CD4-positive, CD25-positive, alpha-beta regulatory T cell (primary cell): ENCODE results near the gene RNASE8. TPM values are rescaled to one million over a fixed set of nuclear protein-coding genes. Genes with fewer than 3 reads are reported as not detected.

Experiments used
- ATAC-seq, 2 donors: fragments of 150-1000 bp; cut with Tn5 transposase; one replicate each; pipeline ENCODE4 v1.10.0; 2021; ENCODE audit warnings: low read depth in 2 of 2, moderate number of reproducible peaks in 2 of 2, moderate library complexity in 1 of 2
- DNase-seq, 3 donors: peaks; one replicate each; pipeline versions ENCODE4 v3.0.0 to v3.0.0-alpha.2; 2012 to 2022; ENCODE audit warnings: mixed read lengths in 1 of 3
- H3K27ac ChIP-seq: one replicate; pipeline ENCODE4 v1.7.0; 2013; ENCODE audit warnings: mild to moderate bottlenecking, low read length; ENCODE audit not compliant: insufficient read depth, poor library complexity, severe bottlenecking
- H3K27me3 ChIP-seq: one replicate; pipeline ENCODE4 v1.7.0; 2013; ENCODE audit warnings: low read length; ENCODE audit not compliant: control insufficient read depth, insufficient read depth
- H3K36me3 ChIP-seq: one replicate; pipeline ENCODE4 v1.7.0; 2013; ENCODE audit warnings: mild to moderate bottlenecking, low read length, moderate library complexity; ENCODE audit not compliant: control insufficient read depth, insufficient read depth
- H3K4me1 ChIP-seq: 2 replicates; pipeline ENCODE4 v1.7.0; 2013; ENCODE audit warnings: mild to moderate bottlenecking, low read length; ENCODE audit not compliant: insufficient read depth, control insufficient read depth, poor library complexity, severe bottlenecking
- H3K4me3 ChIP-seq: one replicate; pipeline ENCODE4 v1.7.0; 2013; ENCODE audit warnings: low read depth, mild to moderate bottlenecking, low read length, moderate library complexity
- H3K9me3 ChIP-seq, 2 experiments: 1 replicate in 1 of 2; 2 replicates in 1 of 2; pipeline ENCODE4 v1.7.0; 2013; ENCODE audit warnings: low read length in 2 of 2, mild to moderate bottlenecking in 1 of 2, moderate library complexity in 1 of 2; ENCODE audit not compliant: control insufficient read depth in 2 of 2
- H3K27ac Mint-ChIP-seq, 3 donors: one replicate each; pipeline ENCODE4 v1.8.0; 2020 to 2022; ENCODE audit warnings: mild to moderate bottlenecking in 3 of 3, mixed read lengths in 3 of 3, moderate library complexity in 2 of 3
- H3K27me3 Mint-ChIP-seq: one replicate; pipeline ENCODE4 v1.8.0; 2022; ENCODE audit warnings: mild to moderate bottlenecking, mixed read lengths
- H3K36me3 Mint-ChIP-seq: one replicate; pipeline ENCODE4 v1.8.0; 2020; ENCODE audit warnings: mixed read lengths
- H3K4me1 Mint-ChIP-seq, 4 donors: one replicate each; pipeline ENCODE4 v1.8.0; 2020 to 2022; ENCODE audit warnings: mixed read lengths in 4 of 4, mild to moderate bottlenecking in 1 of 4
- H3K4me3 Mint-ChIP-seq, 4 donors: one replicate each; pipeline ENCODE4 v1.8.0; 2020 to 2022; ENCODE audit warnings: mild to moderate bottlenecking in 4 of 4, mixed read lengths in 4 of 4, moderate library complexity in 3 of 4
- H3K9me3 Mint-ChIP-seq, 7 donors: one replicate each; pipeline ENCODE4 v1.8.0; 2020 to 2022; ENCODE audit warnings: mixed read lengths in 7 of 7, mild to moderate bottlenecking in 3 of 7, moderate library complexity in 2 of 7
- polyA plus RNA-seq, 4 donors: library from polyadenylated mRNA; unstranded; fragments of 300-500 nt; fragmentation: Illumina TruSeq; gene quantifications; one replicate each; pipeline ENCODE4 v1.2.3, GENCODE V29; 2021
- total RNA-seq: library from RNA; stranded (reverse); gene quantifications from one replicate; pipeline ENCODE4 v1.2.3, GENCODE V29; 2022

RNASE8 gene
- total and polyA plus RNA-seq, 5 donors from 2014 or later: not detected

DNA sequence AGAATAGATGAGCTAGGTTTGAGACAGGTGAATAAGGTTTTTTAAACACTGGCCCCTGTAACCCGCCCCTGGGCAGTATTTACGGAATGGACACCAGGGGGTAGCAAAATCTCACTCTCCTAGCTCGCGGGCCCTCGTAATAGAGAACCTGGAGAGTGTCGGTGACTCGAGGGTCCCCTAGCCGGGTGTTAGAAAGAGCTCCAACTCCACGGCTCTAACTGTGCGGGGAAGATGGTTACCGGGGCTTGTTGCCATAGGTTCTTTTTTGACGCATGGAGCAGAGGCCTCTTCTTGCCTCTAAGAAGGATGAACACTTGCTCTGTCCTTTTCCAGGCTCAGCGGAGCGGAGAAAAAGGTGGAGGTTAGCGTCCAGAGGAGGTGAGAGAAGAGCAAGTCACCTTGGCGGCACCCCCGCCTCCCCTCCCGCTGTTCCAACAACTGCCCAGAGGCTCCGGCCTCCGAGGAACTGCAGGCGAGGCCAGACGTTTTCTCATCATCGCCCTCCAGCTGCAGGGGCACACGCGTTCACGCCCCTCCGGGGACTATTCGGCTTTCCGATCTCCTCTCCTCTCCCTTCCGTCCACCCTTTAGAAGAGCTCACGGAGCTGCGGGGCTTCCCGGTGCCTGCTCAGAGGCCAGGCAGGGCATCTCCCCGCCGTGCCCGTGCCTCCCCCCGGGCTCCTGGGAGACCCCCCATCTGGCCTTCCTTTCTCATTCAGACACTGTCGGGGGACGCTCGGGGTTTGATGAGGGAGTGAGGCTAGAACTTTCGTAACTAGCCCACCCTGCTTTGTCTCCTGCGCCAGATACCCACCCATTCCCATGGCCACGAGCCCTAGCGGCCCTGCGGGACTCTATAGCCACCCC is 11.1 kb downstream of the RNASE8 start:
- H3K27ac Mint-ChIP-seq: peak overlapping the region in 2 of 3 donors; percentile 47 to 55
- H3K27ac ChIP-seq: no peak overlapping the region

DNA sequence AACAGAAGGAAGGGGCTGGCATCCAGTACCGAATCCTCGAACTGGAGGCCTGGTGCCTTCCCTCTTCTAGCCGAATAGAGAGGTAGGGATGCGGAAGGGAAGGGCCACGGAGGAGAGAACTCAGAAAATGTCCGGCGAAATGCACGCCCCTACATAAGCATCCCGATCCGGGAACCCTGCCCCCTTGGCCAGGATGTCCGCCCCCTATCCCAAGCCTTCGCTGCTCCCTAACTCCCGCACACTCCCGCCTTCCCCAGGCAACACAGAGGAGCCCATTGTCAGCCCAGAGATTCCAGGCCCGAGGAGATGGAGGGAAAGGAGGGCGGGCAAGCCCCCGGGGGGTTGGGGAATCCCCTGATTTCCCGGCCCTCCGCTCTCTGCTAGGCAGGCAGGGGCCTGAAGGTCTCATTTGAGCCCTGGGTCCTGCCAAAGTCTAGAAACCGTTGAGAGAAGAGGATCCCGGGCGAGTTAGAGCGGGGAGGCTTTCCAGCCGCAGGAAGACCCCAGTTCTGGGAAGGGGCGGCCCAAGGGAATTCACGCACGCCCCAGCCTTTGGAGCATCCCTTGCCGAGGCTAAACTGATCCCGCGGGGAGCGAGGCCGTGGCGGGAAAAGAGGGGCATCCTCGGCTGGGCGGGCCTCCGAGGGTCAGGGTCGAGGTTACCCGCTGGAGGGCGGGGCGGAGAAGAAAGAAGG is 11.9 kb downstream of the RNASE8 start:
- H3K27me3 Mint-ChIP-seq: peaks cover 82% of the 10 kb centered on the region
- H3K9me3 Mint-ChIP-seq: peaks cover 0 to 3% (median 0%) of the 10 kb centered on the region in 7 donors
- peaks cover 4% of the 10 kb centered on the region for H3K36me3 Mint-ChIP-seq
- Histone ChIP-seq H3K36me3 (no peaks in the 10 kb centered on the region), H3K4me3 (no peak overlapping the region), H3K27ac (no peak overlapping the region), H3K27me3 (peaks cover 42% of the 10 kb centered on the region), H3K9me3 (no peaks in the 10 kb centered on the region), H3K4me1 (peaks cover 34% of the 10 kb centered on the region)
- peak overlapping the region in 2 of 3 donors; percentile 47 to 55 for H3K27ac Mint-ChIP-seq
- peak overlapping the region; percentile 81 to 91 (median 84) for H3K4me3 Mint-ChIP-seq
- no peak for DNase-seq
- no peak for ATAC-seq
- H3K4me1 Mint-ChIP-seq: peaks cover 0 to 37% (median 20%) of the 10 kb centered on the region in 4 donors

More for the DNA sequence above, 11.1 kb downstream of the RNASE8 start:
- Histone ChIP-seq H3K4me1 (peaks cover 34% of the 10 kb centered on the region), H3K27me3 (peaks cover 42% of the 10 kb centered on the region), H3K9me3 (no peaks in the 10 kb centered on the region), H3K4me3 (peak overlapping the region; percentile 26), H3K36me3 (no peaks in the 10 kb centered on the region)
- ATAC-seq (peak; percentile 67 to 72), DNase-seq (peak; percentile 37 to 62 (median 52))
- peak overlapping the region; percentile 81 to 91 (median 84) for H3K4me3 Mint-ChIP-seq
- H3K4me1 Mint-ChIP-seq: peaks cover 0 to 37% (median 20%) of the 10 kb centered on the region in 4 donors
- peaks cover 86% of the 10 kb centered on the region for H3K27me3 Mint-ChIP-seq
- peaks cover 0 to 3% (median 0%) of the 10 kb centered on the region in 7 donors for H3K9me3 Mint-ChIP-seq
- H3K36me3 Mint-ChIP-seq: peaks cover 4% of the 10 kb centered on the region

DNA sequence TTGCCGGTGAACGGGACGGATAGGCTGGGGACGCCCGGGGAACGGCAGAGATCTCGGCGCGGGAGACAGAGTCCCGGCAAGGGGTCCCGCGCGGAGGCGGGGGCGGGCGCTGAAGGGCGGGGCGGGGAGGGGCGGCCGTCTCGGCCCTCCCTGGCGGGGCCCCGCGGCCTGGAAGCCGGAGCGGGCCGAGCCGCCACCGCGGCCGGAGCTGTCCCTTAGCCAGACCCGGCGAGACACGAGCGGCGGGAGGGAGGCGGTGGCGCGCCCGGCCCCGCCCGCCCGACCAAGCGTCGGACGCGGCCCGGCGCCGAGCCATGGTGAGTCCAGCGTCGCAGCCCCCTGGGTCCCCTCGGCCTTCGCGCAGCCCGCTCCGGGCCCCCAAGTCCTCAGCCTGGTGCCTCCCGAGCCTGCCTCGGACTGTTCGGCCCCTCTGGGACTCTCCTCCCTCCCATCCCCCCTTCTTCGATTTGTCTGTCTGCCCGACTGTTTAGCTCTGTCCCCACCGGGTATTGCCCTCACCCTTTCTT is 12.5 kb downstream of the RNASE8 start, which contains the start of gene ARHGEF40:
Gene ARHGEF40, plus strand, starts transcription at position 222 of the 527 bp plus-strand sequence. Its CDS starts 93 bp downstream, at position 315.
- H3K27ac Mint-ChIP-seq: peak within 1 kb of the TSS in 2 of 3 donors; percentile 47 to 55
- no peak within 1 kb of the TSS for H3K27ac ChIP-seq
- DNase-seq: peak in 1 of 3 donors; percentile 29

DNA sequence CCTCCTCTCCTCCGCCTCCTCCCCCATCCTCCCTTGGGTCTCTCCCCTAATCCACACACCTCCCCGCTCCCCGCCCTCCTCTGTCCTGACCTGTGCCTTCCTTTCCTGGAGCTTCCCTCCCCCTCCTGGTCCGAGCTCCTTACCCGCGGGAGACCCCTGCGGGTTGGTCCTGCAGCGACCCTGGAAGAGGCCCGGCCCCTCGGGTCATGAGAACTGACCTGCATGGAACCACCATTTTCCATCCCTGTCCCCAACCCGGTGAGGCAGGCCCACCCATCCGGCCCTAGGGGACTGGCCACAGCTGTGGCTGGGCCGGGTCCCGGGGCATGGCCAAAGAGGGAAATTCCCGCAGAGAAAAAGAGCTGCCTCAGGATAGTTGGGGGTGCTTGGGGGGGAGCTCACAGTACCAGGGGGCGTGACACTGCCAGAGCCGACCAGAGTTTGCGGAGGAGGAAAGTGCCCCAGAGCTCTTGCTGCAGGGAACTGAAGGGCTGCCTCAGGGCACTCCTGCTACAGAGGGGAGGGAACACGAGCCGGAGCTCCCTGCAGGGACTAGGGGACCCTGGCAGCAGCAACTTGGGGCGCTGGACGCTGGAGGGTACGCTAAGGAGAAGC is 13.1 kb downstream of the RNASE8 start:
- Histone ChIP-seq H3K9me3 (no peaks in the 10 kb centered on the region), H3K27me3 (peaks cover 37% of the 10 kb centered on the region), H3K4me1 (peaks cover 34% of the 10 kb centered on the region), H3K4me3 (peak overlapping the region; percentile 19), H3K27ac (no peak overlapping the region), H3K36me3 (no peaks in the 10 kb centered on the region)
- Mint-ChIP-seq H3K27me3 (peaks cover 75% of the 10 kb centered on the region), H3K36me3 (peaks cover 4% of the 10 kb centered on the region), H3K9me3 (peaks cover 0 to 3% (median 0%) of the 10 kb centered on the region in 7 donors), H3K4me3 (peak overlapping the region; percentile 57 to 88 (median 86)), H3K27ac (no peak overlapping the region), H3K4me1 (peaks cover 0 to 37% (median 20%) of the 10 kb centered on the region in 4 donors)
- DNase-seq: no peak
- peak; percentile 20 to 21 for ATAC-seq

More for the DNA sequence above, 12.5 kb downstream of the RNASE8 start, which contains the start of gene ARHGEF40:
- peak within 1 kb of the TSS; percentile 19 for H3K4me3 ChIP-seq
- peaks cover 0 to 3% (median 0%) of the 10 kb centered on the region in 7 donors for H3K9me3 Mint-ChIP-seq
- H3K4me1 Mint-ChIP-seq: peaks cover 0 to 37% (median 20%) of the 10 kb centered on the region in 4 donors
- H3K36me3 Mint-ChIP-seq: peaks cover 4% of the 10 kb centered on the region
- no peaks in the 10 kb centered on the region for H3K9me3 ChIP-seq
- peaks cover 81% of the 10 kb centered on the region for H3K27me3 Mint-ChIP-seq
- peaks cover 41% of the 10 kb centered on the region for H3K27me3 ChIP-seq
- no peaks in the 10 kb centered on the region for H3K36me3 ChIP-seq
- no peak for ATAC-seq
- H3K4me3 Mint-ChIP-seq: peak within 1 kb of the TSS; percentile 84 to 91 (median 86)
- H3K4me1 ChIP-seq: peaks cover 34% of the 10 kb centered on the region

DNA sequence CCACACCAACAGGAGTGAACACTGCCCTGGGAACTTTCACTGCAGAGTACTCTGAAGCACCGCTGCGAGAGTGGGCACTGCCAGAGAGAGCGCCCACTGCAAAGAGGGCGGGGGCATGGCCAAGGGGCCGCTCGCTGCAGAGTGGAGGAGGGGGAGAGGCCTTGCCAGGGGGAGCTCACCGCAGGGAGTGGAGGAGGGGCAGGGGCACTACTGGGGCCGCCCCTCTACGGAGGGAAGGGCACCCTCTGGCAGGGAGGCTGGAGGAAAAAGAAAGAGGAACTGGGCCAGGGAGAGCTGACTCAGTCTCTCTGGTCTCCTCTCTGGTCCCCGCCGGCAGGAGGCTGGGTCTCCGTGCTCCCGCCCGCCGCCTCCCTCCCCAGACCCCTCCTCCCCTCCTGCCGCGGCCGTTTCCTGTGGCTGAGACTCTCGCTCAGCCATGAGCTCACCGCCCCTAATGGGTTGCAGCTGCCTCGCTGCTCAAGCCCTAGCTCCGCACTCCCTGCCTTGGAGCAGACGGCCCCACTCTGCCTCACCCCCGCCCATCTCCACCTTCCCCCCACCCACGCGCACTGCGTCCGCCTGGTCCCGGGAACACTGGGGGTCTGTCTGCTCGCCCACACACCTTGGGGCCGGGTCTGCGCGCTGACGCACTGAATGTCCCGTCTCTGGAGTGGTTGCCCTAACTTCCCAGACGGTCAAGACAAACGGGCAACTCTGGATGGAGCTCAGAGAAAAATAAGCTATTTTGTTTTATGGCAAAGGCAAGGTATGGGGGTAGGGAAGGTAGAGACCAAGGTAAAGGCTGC is 13.8 kb downstream of the RNASE8 start:
- peak overlapping the region; percentile 19 for H3K4me3 ChIP-seq
- Mint-ChIP-seq H3K27me3 (peaks cover 70% of the 10 kb centered on the region), H3K27ac (no peak overlapping the region), H3K4me1 (peaks cover 0 to 37% (median 20%) of the 10 kb centered on the region in 4 donors), H3K9me3 (peaks cover 0 to 3% (median 0%) of the 10 kb centered on the region in 7 donors), H3K4me3 (peak overlapping the region; percentile 57 to 88 (median 86)), H3K36me3 (peaks cover 4% of the 10 kb centered on the region)
- no peaks in the 10 kb centered on the region for H3K36me3 ChIP-seq
- DNase-seq (peak in 2 of 3 donors; percentile 29 to 46), ATAC-seq (peak; percentile 29 to 43)
- H3K27ac ChIP-seq: no peak overlapping the region
- H3K4me1 ChIP-seq: peaks cover 34% of the 10 kb centered on the region
- H3K9me3 ChIP-seq: no peaks in the 10 kb centered on the region
- H3K27me3 ChIP-seq: peaks cover 36% of the 10 kb centered on the region

DNA sequence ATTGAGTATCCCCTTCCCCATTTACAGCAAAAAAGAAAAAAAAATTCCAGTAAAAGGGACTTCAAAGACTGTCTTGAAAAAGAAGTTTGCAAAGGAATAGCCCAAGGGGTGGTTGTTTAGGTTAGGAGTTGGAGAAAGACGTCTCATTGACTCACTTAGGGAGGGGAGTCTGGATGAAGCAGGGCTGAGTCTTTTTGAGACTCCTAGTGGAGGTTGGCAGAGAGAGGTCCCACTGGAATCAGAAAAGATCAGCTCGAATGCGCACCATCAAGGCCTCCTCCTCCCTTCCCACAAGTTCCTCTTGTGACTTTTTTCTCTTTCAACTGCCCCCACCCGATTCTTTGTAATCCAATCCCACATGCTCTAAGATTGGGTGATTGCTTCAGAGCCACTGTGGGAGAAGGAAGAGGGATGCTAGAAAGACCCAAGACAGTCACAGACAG is 14.4 kb downstream of the RNASE8 start:
- ATAC-seq: no peak
- no peaks in the 10 kb centered on the region for H3K9me3 ChIP-seq
- peaks cover 34% of the 10 kb centered on the region for H3K4me1 ChIP-seq
- Mint-ChIP-seq H3K36me3 (peaks cover 4% of the 10 kb centered on the region), H3K27me3 (peaks cover 64% of the 10 kb centered on the region), H3K9me3 (peaks cover 0 to 3% (median 0%) of the 10 kb centered on the region in 7 donors), H3K4me3 (peak overlapping the region; percentile 57 to 88 (median 86)), H3K4me1 (peaks cover 0 to 37% (median 20%) of the 10 kb centered on the region in 4 donors), H3K27ac (no peak overlapping the region)
- H3K27ac ChIP-seq: no peak overlapping the region
- DNase-seq: no peak
- H3K27me3 ChIP-seq: peaks cover 30% of the 10 kb centered on the region
- no peaks in the 10 kb centered on the region for H3K36me3 ChIP-seq
- no peak overlapping the region for H3K4me3 ChIP-seq
